Epithelial cell of prostate (primary cell): ENCODE data around the gene BLM.
"Not testable (repeated sequence)": the region's sequence is repeated elsewhere in the genome, so short reads cannot be mapped to it uniquely, and the experiment has no call there.

Experiments
- DNase-seq: peaks from one replicate; pipeline ENCODE4 v3.0.0-alpha.2; 2011; ENCODE audit warnings: low read depth, low spot score
- H3K27ac ChIP-seq: fragments of 450-650 bp; 2 replicates; pipeline ENCODE4 v1.5.1; 2017; ENCODE audit warnings: mild to moderate bottlenecking

The BLM gene

GRCh38 chr15:90817117-90818057, 100.2 kb downstream of the BLM start:
- DNase-seq = no peak
- H3K27ac ChIP-seq = no peak overlapping the region

GRCh38 chr15:90818251-90819210, 101.4 kb downstream of the BLM start:
- DNase-seq = no peak
- H3K27ac ChIP-seq = no peak overlapping the region

- no peak overlapping the region for H3K27ac ChIP-seq
- no peak for DNase-seq
Observed at GRCh38 chr15:90819390-90819789, 102.2 kb downstream of the BLM start.

- no peak for DNase-seq
- H3K27ac ChIP-seq = no peak overlapping the region
Observed at GRCh38 chr15:90819850-90820249, 102.7 kb downstream of the BLM start.

GRCh38 chr15:90820481-90820880, 103.3 kb downstream of the BLM start:
- no peak overlapping the region for H3K27ac ChIP-seq
- no peak for DNase-seq

- no peak overlapping the region for H3K27ac ChIP-seq
- no peak for DNase-seq
Observed at GRCh38 chr15:90822204-90822955, 105.2 kb downstream of the BLM start.

- no peak for DNase-seq
- H3K27ac ChIP-seq = no peak overlapping the region
Observed at GRCh38 chr15:90823455-90823974, 106.4 kb downstream of the BLM start.

GRCh38 chr15:90825115-90825899, 108.2 kb downstream of the BLM start:
- H3K27ac ChIP-seq, DNase-seq: not testable (repeated sequence)

- H3K27ac ChIP-seq, DNase-seq: not testable (repeated sequence)
Observed at GRCh38 chr15:90826206-90826885, 109.2 kb downstream of the BLM start.

- H3K27ac ChIP-seq = no peak overlapping the region
- no peak for DNase-seq
Observed at GRCh38 chr15:90826886-90827435, 109.8 kb downstream of the BLM start.

- DNase-seq = no peak
- no peak overlapping the region for H3K27ac ChIP-seq
Observed at GRCh38 chr15:90828111-90828510, 111.0 kb downstream of the BLM start.

- DNase-seq = no peak
- no peak overlapping the region for H3K27ac ChIP-seq
Observed at GRCh38 chr15:90829126-90829525, 112.0 kb downstream of the BLM start.

- no peak overlapping the region for H3K27ac ChIP-seq
- no peak for DNase-seq
Observed at GRCh38 chr15:90829942-90830440, 112.8 kb downstream of the BLM start.

GRCh38 chr15:90834626-90835025, 117.5 kb downstream of the BLM start:
- H3K27ac ChIP-seq = no peak overlapping the region
- no peak for DNase-seq

GRCh38 chr15:90836296-90836871, 119.2 kb downstream of the BLM start:
- H3K27ac ChIP-seq = no peak overlapping the region
- DNase-seq = no peak

GRCh38 chr15:90837094-90837493, 119.9 kb downstream of the BLM start:
- no peak for DNase-seq
- no peak overlapping the region for H3K27ac ChIP-seq

GRCh38 chr15:90838139-90838538, 121.0 kb downstream of the BLM start:
- no peak overlapping the region for H3K27ac ChIP-seq
- no peak for DNase-seq

GRCh38 chr15:90838544-90838943, 121.4 kb downstream of the BLM start:
- no peak for DNase-seq
- H3K27ac ChIP-seq = peak overlapping the region; percentile 85
